Endothelial cell of umbilical vein (primary cell): Measurements from ENCODE around the gene SIVA1. TPM values are rescaled to one million over a fixed set of nuclear protein-coding genes. Genes with fewer than 3 reads are reported as not detected.

Source experiments
- BruUV-seq: library from RNA; stranded (reverse); fragments of 400-500 nt; replicated peaks from 2 replicates; lab custom pipeline; 2021; lab: Mats Ljungman, UMichigan
- CTCF ChIA-PET: fragments of 300-600, 350-600 bp; sonication (Branson Sonifier 250); formaldehyde crosslinking; loops from one replicate; lab custom pipeline; 2021; ENCODE audit warnings: antibody characterized with exemption, inconsistent platforms; lab: Charles Lee
- POLR2A ChIA-PET: fragments of 300-600, 350-600 bp; sonication (Branson Sonifier 250); formaldehyde crosslinking; loops from one replicate; lab custom pipeline; 2021; ENCODE audit warnings: antibody characterized with exemption, inconsistent platforms; lab: Charles Lee
- DNase-seq: peaks from one replicate; pipeline ENCODE4 v3.0.0-alpha.2; 2011; ENCODE audit warnings: low read depth, low spot score
- FAIRE-seq: peaks from 2 replicates; lab custom pipeline; 2011; peaks lifted over from hg19 to GRCh38; lab: Jason Lieb, UNC
- H2AFZ ChIP-seq: 2 replicates; pipeline ENCODE4 v1.6.0; 2012; ENCODE audit warnings: low read depth, low read length, control low read depth, inconsistent platforms
- H3K27ac ChIP-seq: 2 replicates; pipeline ENCODE4 v1.5.1; 2011; ENCODE audit warnings: low read depth, mild to moderate bottlenecking, control low read depth, low read length, moderate library complexity; ENCODE audit not compliant: insufficient read depth
- H3K27me3 ChIP-seq, 2 experiments: 2 replicates each; pipeline versions ENCODE4 v1.6.0 to v1.6.1; 2011; ENCODE audit warnings: low read length in 2 of 2, mixed read lengths in 1 of 2; ENCODE audit not compliant: control insufficient read depth in 2 of 2, insufficient read depth in 2 of 2
- H3K36me3 ChIP-seq, 2 experiments: 2 replicates in 1 of 2; 3 replicates in 1 of 2; pipeline ENCODE4 v1.5.1; 2011; ENCODE audit warnings: low read length in 2 of 2, mild to moderate bottlenecking in 1 of 2, moderate library complexity in 1 of 2; ENCODE audit not compliant: control insufficient read depth in 2 of 2, insufficient read depth in 2 of 2; ENCODE audit errors: extremely low read depth in 1 of 2
- H3K4me1 ChIP-seq: 3 replicates; pipeline ENCODE4 v1.5.1; 2011; ENCODE audit warnings: mild to moderate bottlenecking, low read length; ENCODE audit not compliant: control insufficient read depth, insufficient read depth; ENCODE audit errors: extremely low read depth
- H3K4me2 ChIP-seq: 2 replicates; pipeline ENCODE4 v1.6.1; 2011; ENCODE audit warnings: low read length, control low read depth, mixed read lengths; ENCODE audit not compliant: insufficient read depth
- H3K4me3 ChIP-seq, 3 experiments: fragments of 200-600 bp in 1 of 3; sonication (generic), shearing (Covaris generic) in 1 of 3; replicated peaks in 1 of 3; 2 replicates each; pipeline ENCODE4 v1.5.1; 2011 to 2016; ENCODE audit warnings: control low read depth in 3 of 3, low read length in 3 of 3, mild to moderate bottlenecking in 2 of 3, inconsistent platforms in 1 of 3, low read depth in 1 of 3, moderate library complexity in 1 of 3; ENCODE audit not compliant: insufficient read depth in 1 of 3
- H3K79me2 ChIP-seq: 2 replicates; pipeline ENCODE4 v1.6.0; 2012; ENCODE audit warnings: low read length, inconsistent platforms; ENCODE audit not compliant: control insufficient read depth, insufficient read depth
- H3K9ac ChIP-seq: replicated peaks from 2 replicates; pipeline ENCODE3; 2011; ENCODE audit warnings: low read length, control low read depth; ENCODE audit not compliant: insufficient read depth; ENCODE audit errors: extremely low read depth
- H3K9me1 ChIP-seq: replicated peaks from 3 replicates; pipeline ENCODE4 v1.6.0; 2011; ENCODE audit warnings: mild to moderate bottlenecking, low read length; ENCODE audit not compliant: control insufficient read depth, insufficient read depth; ENCODE audit errors: extremely low read depth
- H3K9me3 ChIP-seq: replicated peaks from 2 replicates; pipeline ENCODE4 v1.5.1; 2012; ENCODE audit warnings: low read length, inconsistent platforms; ENCODE audit not compliant: control insufficient read depth, insufficient read depth
- H4K20me1 ChIP-seq: replicated peaks from 2 replicates; pipeline ENCODE3; 2011; ENCODE audit warnings: mild to moderate bottlenecking, low read length; ENCODE audit not compliant: control insufficient read depth, insufficient read depth; ENCODE audit errors: extremely low read depth
- CTCF ChIP-seq, 2 donors: IDR thresholded peaks; 1 replicate in 1 of 2; 2 replicates in 1 of 2; pipeline ENCODE4 v1.5.1; 2011; ENCODE audit warnings: low read length in 2 of 2, mild to moderate bottlenecking in 2 of 2, moderate library complexity in 2 of 2, control low read depth in 1 of 2, inconsistent platforms in 1 of 2, low read depth in 1 of 2; ENCODE audit not compliant: insufficient read depth in 1 of 2; ENCODE audit errors: extremely low read depth in 1 of 2
- FOS ChIP-seq: IDR thresholded peaks from 2 replicates; pipeline ENCODE4 v1.6.1; 2011; ENCODE audit warnings: mild to moderate bottlenecking, low read length, moderate library complexity, borderline replicate concordance; ENCODE audit not compliant: insufficient read depth
- GATA2 ChIP-seq: IDR thresholded peaks from 2 replicates; pipeline ENCODE4 v1.7.0; 2011; ENCODE audit warnings: low read depth, mild to moderate bottlenecking, moderate library complexity, mixed read lengths, low read length; ENCODE audit not compliant: insufficient read length, insufficient read depth
- JUN ChIP-seq: IDR thresholded peaks from 2 replicates; pipeline ENCODE4 v1.6.1; 2011; ENCODE audit warnings: borderline replicate concordance, low read depth; ENCODE audit not compliant: insufficient read length, insufficient read depth
- dilution Hi-C: fragments of 300-500 bp; cut with MboI; formaldehyde crosslinking; loops from one replicate; pipeline ENCODE4 v1.15.0; 2019; ENCODE audit warnings: low sequenced_read_pairs; ENCODE audit not compliant: extremely low pct_ligation_motif_present
- intact Hi-C: fragments of 100-400 bp; cut with micrococcal nuclease; formaldehyde crosslinking; loops from one replicate; pipeline ENCODE4 v1.10.0; 2022
- polyA plus RNA-seq, 4 experiments: library from polyadenylated mRNA; depleted of rRNA in 3 of 4; stranded (reverse) in 3 of 4; unstranded in 1 of 4; fragments of >200 nt; gene quantifications; 2 replicates each; pipeline versions ENCODE4 v1.2.1 to v1.2.3, GENCODE V29; 2011 to 2012; ENCODE audit warnings: missing spikeins in 1 of 4
- total RNA-seq: library from RNA; stranded (reverse); gene quantifications from 2 replicates; pipeline ENCODE4 v1.2.3, GENCODE V29; 2021

The SIVA1 gene
- total and polyA plus RNA-seq, 2 donors (not counting 3 experiments of a cell fraction or from before 2014, with no cell fraction given), result 101 to 299 TPM

DNA sequence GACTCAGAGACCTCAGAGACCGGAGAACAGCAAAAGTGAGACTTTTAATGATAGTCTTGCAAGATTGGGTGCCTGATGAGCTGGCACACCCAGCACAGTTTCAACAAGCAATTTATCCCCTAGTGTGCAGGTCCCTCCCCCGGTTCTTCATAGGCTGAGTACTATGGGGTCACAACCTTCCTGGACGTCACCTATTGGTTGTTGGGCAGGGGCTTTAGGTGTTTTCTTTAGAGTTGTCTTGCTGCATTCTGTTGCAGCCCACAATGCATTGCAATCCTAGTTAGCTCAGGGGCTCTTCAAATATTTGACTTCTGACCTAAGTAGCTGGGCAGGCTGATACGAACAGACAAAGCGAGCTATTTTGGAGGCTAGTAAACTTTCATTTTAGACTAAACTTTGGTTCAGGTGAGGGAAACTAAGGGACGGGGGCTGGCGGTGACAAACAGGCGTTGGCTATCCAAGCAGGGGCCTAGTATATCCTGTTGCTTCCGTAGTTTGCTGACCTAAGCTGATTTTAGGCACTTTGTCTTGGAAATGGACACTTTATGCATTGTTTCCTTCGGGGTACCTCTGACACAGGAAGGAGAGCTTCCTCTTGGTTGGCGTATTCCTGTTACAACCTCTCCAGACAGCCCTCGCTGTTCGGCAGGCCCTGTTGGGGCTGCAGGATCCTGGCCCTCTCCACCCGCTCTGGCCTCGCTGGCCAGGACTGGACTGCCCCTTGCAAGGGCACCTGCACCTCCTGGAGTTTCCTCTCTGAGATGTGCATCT, 14.1 kb downstream of the SIVA1 start:
- Histone ChIP-seq H3K36me3 (peaks cover 0 to 14% of the 10 kb centered on the region in 2 experiments), H3K9ac (no peak overlapping the region), H3K27ac (no peak overlapping the region), H3K9me1 (no peaks in the 10 kb centered on the region), H2AFZ (no peak overlapping the region), H4K20me1 (no peaks in the 10 kb centered on the region), H3K9me3 (no peaks in the 10 kb centered on the region), H3K4me3 (no peak overlapping the region), H3K4me1 (no peaks in the 10 kb centered on the region), H3K79me2 (no peaks in the 10 kb centered on the region), H3K27me3 (no peaks in the 10 kb centered on the region), H3K4me2 (no peak overlapping the region)
- ChIA-PET CTCF (interaction anchor here (1.0 to 2.0 kb wide), 3 partner anchors 14 to 59 kb away, joined by 6 to 8 read pairs (median 7); partner anchors contain the start of gene SIVA1), POLR2A (no interaction called here)
- intact Hi-C loops (loop anchor here (10.0 kb wide), 1 partner anchor 208 kb away; the partner anchor contains the start of gene AHNAK2), dilution Hi-C loops (no loop called here)
- no TSS peak for BruUV-seq
- FAIRE-seq (no peak), DNase-seq (no peak)
- TF ChIP-seq JUN (no peak), CTCF (IDR thresholded peaks at IDR 0.05; ENCODE audit: extremely low read depth in 1 of 2, insufficient read depth in 1 of 2, low read depth in 1 of 2, low read length in 2 of 2) (no peak), FOS (no peak), GATA2 (no peak)
